Measurements from ENCODE around the gene RHNO1.

Gene RHNO1

DNA sequence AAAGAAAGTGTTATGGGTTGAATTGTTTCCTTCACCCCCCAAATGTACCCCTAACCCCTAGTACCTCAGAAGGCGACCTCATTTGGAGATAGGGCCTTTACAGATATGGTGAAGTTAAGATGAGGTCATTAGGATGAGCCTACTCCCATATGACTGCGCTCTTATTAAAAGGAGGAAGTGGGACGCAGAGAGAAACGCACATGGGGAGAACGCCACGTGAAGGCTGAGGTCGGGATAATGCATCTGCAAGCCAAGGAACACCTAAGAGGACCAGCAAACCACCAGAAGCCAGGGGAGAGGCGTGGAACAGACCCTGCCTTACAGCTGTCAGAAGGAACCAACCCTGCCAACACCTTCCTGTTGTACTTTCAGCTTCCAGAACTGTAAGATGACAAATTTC is 40.4 kb upstream of the RHNO1 start:
- Histone ChIP-seq H3K9ac (ENCODE audit: low read depth, low read length, poor library complexity) (no peak overlapping the region), H3K4me3 (ENCODE audit: low read length in 2 of 2) (no peak overlapping the region), H2BK120ac (ENCODE audit: low read depth, low read length) (no peak overlapping the region), H3K27me3 (ENCODE audit: control insufficient read depth in 3 of 3, insufficient read depth in 3 of 3, low read depth in 1 of 3, low read length in 3 of 3) (no peaks in the 10 kb centered on the region), H3K23ac (ENCODE audit: low read depth, low read length, poor library complexity) (no peak overlapping the region), H4K8ac (ENCODE audit: low read depth, low read length) (no peak overlapping the region), H3K79me1 (ENCODE audit: low read depth, low read length) (no peaks in the 10 kb centered on the region), H2BK15ac (ENCODE audit: low read length) (no peak overlapping the region), H3K4me2 (ENCODE audit: insufficient read depth, low read length, poor library complexity, severe bottlenecking) (no peak overlapping the region), H3K4me1 (ENCODE audit: control insufficient read depth in 2 of 2, insufficient read depth in 1 of 2, low read depth in 1 of 2, low read length in 2 of 2) (peaks cover 9 to 21% of the 10 kb centered on the region in 2 donors), H3K4ac (ENCODE audit: low read length) (no peak overlapping the region), H3K14ac (ENCODE audit: low read length) (no peak overlapping the region), H2AK5ac (ENCODE audit: low read depth, low read length) (no peak overlapping the region), H3K27ac (replicated peaks; ENCODE audit: low read length) (no peak overlapping the region), H3K9me3 (replicated peaks in 1 of 2; ENCODE audit: control insufficient read depth in 2 of 2, insufficient read depth in 1 of 2, low read depth in 1 of 2, low read length in 2 of 2) (no peaks in the 10 kb centered on the region), H4K91ac (ENCODE audit: low read depth, low read length, poor library complexity) (no peak overlapping the region), H3K36me3 (replicated peaks in 1 of 2; ENCODE audit: control insufficient read depth in 2 of 2, insufficient read depth in 2 of 2, low read length in 2 of 2) (peaks cover 0 to 6% of the 10 kb centered on the region in 2 donors), H2BK12ac (ENCODE audit: low read length) (no peak overlapping the region), H2AFZ (ENCODE audit: low read length) (no peak overlapping the region), H3K18ac (ENCODE audit: low read length) (no peak overlapping the region), H2BK5ac (ENCODE audit: low read length) (no peak overlapping the region)
- no CpG with 5 or more reads among the region's 8 CpGs for WGBS, 2 donors (ENCODE audit: extremely low coverage in 2 of 2, insufficient read length in 2 of 2, insufficient replicate concordance in 1 of 2)
- no peak for DNase-seq (ENCODE audit: low spot score)

DNA sequence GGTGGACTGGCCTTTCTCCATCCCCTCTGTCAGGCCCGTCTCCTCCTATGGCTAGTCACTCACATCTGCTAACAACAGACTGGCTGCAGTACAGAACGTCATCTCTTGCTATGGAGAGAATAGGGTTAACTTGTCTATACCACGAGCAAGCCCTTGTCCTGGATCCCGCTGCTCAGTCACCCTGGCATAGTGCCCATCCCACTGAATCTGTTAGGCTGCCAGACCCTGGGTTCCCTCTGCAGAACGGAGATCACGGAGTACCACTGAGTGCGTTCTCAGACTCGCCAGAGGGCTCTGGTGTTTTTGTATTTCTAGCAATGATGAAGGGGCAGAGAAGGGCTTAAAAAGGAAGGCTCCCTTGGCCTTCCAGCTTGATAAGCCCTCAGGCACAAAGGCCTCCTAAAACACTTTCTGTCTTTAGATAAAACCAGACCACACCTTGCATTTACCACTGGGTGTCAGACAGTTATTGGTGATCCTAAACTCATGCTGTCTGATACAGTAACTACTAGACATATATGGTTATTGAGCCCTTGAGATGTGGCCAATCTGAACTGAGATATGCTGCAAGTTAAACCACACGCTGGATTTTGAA is 35.9 kb upstream of the RHNO1 start:
- Histone ChIP-seq H3K23ac (ENCODE audit: low read depth, low read length, poor library complexity) (no peak overlapping the region), H3K18ac (ENCODE audit: low read length) (no peak overlapping the region), H4K8ac (ENCODE audit: low read depth, low read length) (no peak overlapping the region), H3K14ac (ENCODE audit: low read length) (no peak overlapping the region), H2AK5ac (ENCODE audit: low read depth, low read length) (no peak overlapping the region), H4K91ac (ENCODE audit: low read depth, low read length, poor library complexity) (no peak overlapping the region), H3K27me3 (ENCODE audit: control insufficient read depth in 3 of 3, insufficient read depth in 3 of 3, low read depth in 1 of 3, low read length in 3 of 3) (no peaks in the 10 kb centered on the region), H3K36me3 (replicated peaks in 1 of 2; ENCODE audit: control insufficient read depth in 2 of 2, insufficient read depth in 2 of 2, low read length in 2 of 2) (peaks cover 0 to 2% of the 10 kb centered on the region in 2 donors), H2AFZ (ENCODE audit: low read length) (no peak overlapping the region), H2BK5ac (ENCODE audit: low read length) (no peak overlapping the region), H3K4me3 (ENCODE audit: low read length in 2 of 2) (no peak overlapping the region), H3K4ac (ENCODE audit: low read length) (no peak overlapping the region), H2BK15ac (ENCODE audit: low read length) (no peak overlapping the region), H3K9me3 (replicated peaks in 1 of 2; ENCODE audit: control insufficient read depth in 2 of 2, insufficient read depth in 1 of 2, low read depth in 1 of 2, low read length in 2 of 2) (no peaks in the 10 kb centered on the region), H3K9ac (ENCODE audit: low read depth, low read length, poor library complexity) (no peak overlapping the region), H2BK120ac (ENCODE audit: low read depth, low read length) (no peak overlapping the region), H3K79me1 (ENCODE audit: low read depth, low read length) (no peaks in the 10 kb centered on the region), H2BK12ac (ENCODE audit: low read length) (no peak overlapping the region), H3K4me2 (ENCODE audit: insufficient read depth, low read length, poor library complexity, severe bottlenecking) (no peak overlapping the region), H3K27ac (replicated peaks; ENCODE audit: low read length) (no peak overlapping the region), H3K4me1 (ENCODE audit: control insufficient read depth in 2 of 2, insufficient read depth in 1 of 2, low read depth in 1 of 2, low read length in 2 of 2) (peaks cover 10 to 15% of the 10 kb centered on the region in 2 donors)
- no peak for DNase-seq (ENCODE audit: low spot score)
- WGBS, 2 donors (ENCODE audit: extremely low coverage in 2 of 2, insufficient read length in 2 of 2, insufficient replicate concordance in 1 of 2): no CpG with 5 or more reads among the region's 9 CpGs

DNA sequence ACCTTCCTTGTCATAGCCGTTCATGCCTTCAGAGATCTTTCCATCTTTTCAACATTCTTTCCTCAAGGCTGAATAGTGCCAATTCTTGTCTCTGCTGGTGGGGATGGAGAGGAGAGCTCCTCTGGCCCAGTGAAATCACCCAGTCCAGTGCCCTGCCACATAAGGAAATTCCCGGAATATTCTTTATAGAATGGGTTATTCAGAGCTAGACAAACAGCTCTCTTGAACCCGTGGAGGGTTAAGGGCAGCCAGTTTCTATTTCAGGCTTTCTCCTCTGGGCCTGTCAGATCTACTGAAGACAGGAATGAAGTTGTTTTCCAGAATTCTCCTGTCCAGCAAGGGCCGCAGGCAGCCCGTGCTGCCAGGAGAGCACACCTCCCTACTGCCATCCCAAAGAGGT is 34.1 kb upstream of the RHNO1 start:
- H4K91ac ChIP-seq (ENCODE audit: low read depth, low read length, poor library complexity): no peak overlapping the region
- no peak overlapping the region for H4K8ac ChIP-seq (ENCODE audit: low read depth, low read length)
- H3K27me3 ChIP-seq (ENCODE audit: control insufficient read depth in 3 of 3, insufficient read depth in 3 of 3, low read depth in 1 of 3, low read length in 3 of 3): no peaks in the 10 kb centered on the region
- H3K27ac ChIP-seq (replicated peaks; ENCODE audit: low read length): no peak overlapping the region
- no peak overlapping the region for H3K14ac ChIP-seq (ENCODE audit: low read length)
- no peak overlapping the region for H2AK5ac ChIP-seq (ENCODE audit: low read depth, low read length)
- no peaks in the 10 kb centered on the region for H3K36me3 ChIP-seq (replicated peaks in 1 of 2; ENCODE audit: control insufficient read depth in 2 of 2, insufficient read depth in 2 of 2, low read length in 2 of 2)
- no peak overlapping the region for H3K23ac ChIP-seq (ENCODE audit: low read depth, low read length, poor library complexity)
- no peak overlapping the region for H2BK5ac ChIP-seq (ENCODE audit: low read length)
- no peak overlapping the region for H3K9ac ChIP-seq (ENCODE audit: low read depth, low read length, poor library complexity)
- WGBS, 2 donors (ENCODE audit: extremely low coverage in 2 of 2, insufficient read length in 2 of 2, insufficient replicate concordance in 1 of 2): no CpG with 5 or more reads among the region's 5 CpGs
- H3K18ac ChIP-seq (ENCODE audit: low read length): no peak overlapping the region
- peaks cover 12 to 20% of the 10 kb centered on the region in 2 donors for H3K4me1 ChIP-seq (ENCODE audit: control insufficient read depth in 2 of 2, insufficient read depth in 1 of 2, low read depth in 1 of 2, low read length in 2 of 2)
- H2BK12ac ChIP-seq (ENCODE audit: low read length): no peak overlapping the region
- H3K4me3 ChIP-seq (ENCODE audit: low read length in 2 of 2): no peak overlapping the region
- no peak for DNase-seq (ENCODE audit: low spot score)
- no peak overlapping the region for H2AFZ ChIP-seq (ENCODE audit: low read length)
- no peak overlapping the region for H2BK120ac ChIP-seq (ENCODE audit: low read depth, low read length)
- H3K79me1 ChIP-seq (ENCODE audit: low read depth, low read length): no peaks in the 10 kb centered on the region
- H3K4me2 ChIP-seq (ENCODE audit: insufficient read depth, low read length, poor library complexity, severe bottlenecking): no peak overlapping the region
- no peak overlapping the region for H3K4ac ChIP-seq (ENCODE audit: low read length)
- H3K9me3 ChIP-seq (replicated peaks in 1 of 2; ENCODE audit: control insufficient read depth in 2 of 2, insufficient read depth in 1 of 2, low read depth in 1 of 2, low read length in 2 of 2): no peaks in the 10 kb centered on the region
- H2BK15ac ChIP-seq (ENCODE audit: low read length): no peak overlapping the region

DNA sequence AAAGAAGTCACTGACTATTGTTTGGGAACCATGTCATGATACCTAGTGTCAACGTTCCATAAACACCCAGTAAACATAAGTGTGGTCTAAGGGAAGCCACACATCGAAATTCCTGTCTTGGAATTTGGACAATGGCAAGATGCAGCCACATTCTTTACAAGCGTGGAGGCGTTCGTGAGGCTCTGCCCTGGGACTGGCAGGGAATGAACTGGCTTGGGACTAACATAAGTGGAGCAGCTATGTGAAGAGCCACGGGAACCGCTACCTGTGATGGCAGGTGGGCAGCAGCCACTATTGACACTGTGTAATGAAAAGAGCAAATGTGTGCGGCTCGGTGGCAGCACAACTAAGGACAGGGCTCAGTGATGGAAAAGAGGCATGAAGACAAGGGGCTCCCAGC is 32.2 kb upstream of the RHNO1 start:
- no peak overlapping the region for H3K9ac ChIP-seq (ENCODE audit: low read depth, low read length, poor library complexity)
- H3K14ac ChIP-seq (ENCODE audit: low read length): no peak overlapping the region
- no peak overlapping the region for H2AK5ac ChIP-seq (ENCODE audit: low read depth, low read length)
- no peaks in the 10 kb centered on the region for H3K27me3 ChIP-seq (ENCODE audit: control insufficient read depth in 3 of 3, insufficient read depth in 3 of 3, low read depth in 1 of 3, low read length in 3 of 3)
- no peak overlapping the region for H2BK120ac ChIP-seq (ENCODE audit: low read depth, low read length)
- no peaks in the 10 kb centered on the region for H3K79me1 ChIP-seq (ENCODE audit: low read depth, low read length)
- no peak overlapping the region for H3K4me3 ChIP-seq (ENCODE audit: low read length in 2 of 2)
- no peak overlapping the region for H4K91ac ChIP-seq (ENCODE audit: low read depth, low read length, poor library complexity)
- H3K9me3 ChIP-seq (replicated peaks in 1 of 2; ENCODE audit: control insufficient read depth in 2 of 2, insufficient read depth in 1 of 2, low read depth in 1 of 2, low read length in 2 of 2): no peaks in the 10 kb centered on the region
- H3K23ac ChIP-seq (ENCODE audit: low read depth, low read length, poor library complexity): no peak overlapping the region
- H2BK5ac ChIP-seq (ENCODE audit: low read length): no peak overlapping the region
- H2BK15ac ChIP-seq (ENCODE audit: low read length): no peak overlapping the region
- no peak overlapping the region for H3K4ac ChIP-seq (ENCODE audit: low read length)
- peak overlapping the region; percentile 81 for H2AFZ ChIP-seq (ENCODE audit: low read length)
- no peak overlapping the region for H4K8ac ChIP-seq (ENCODE audit: low read depth, low read length)
- no peak overlapping the region for H3K18ac ChIP-seq (ENCODE audit: low read length)
- WGBS, 2 donors (ENCODE audit: extremely low coverage in 2 of 2, insufficient read length in 2 of 2, insufficient replicate concordance in 1 of 2): no CpG with 5 or more reads among the region's 9 CpGs
- H3K27ac ChIP-seq (replicated peaks; ENCODE audit: low read length): no peak overlapping the region
- peaks cover 30 to 32% of the 10 kb centered on the region in 2 donors for H3K4me1 ChIP-seq (ENCODE audit: control insufficient read depth in 2 of 2, insufficient read depth in 1 of 2, low read depth in 1 of 2, low read length in 2 of 2)
- no peaks in the 10 kb centered on the region for H3K36me3 ChIP-seq (replicated peaks in 1 of 2; ENCODE audit: control insufficient read depth in 2 of 2, insufficient read depth in 2 of 2, low read length in 2 of 2)
- no peak overlapping the region for H2BK12ac ChIP-seq (ENCODE audit: low read length)
- no peak for DNase-seq (ENCODE audit: low spot score)
- no peak overlapping the region for H3K4me2 ChIP-seq (ENCODE audit: insufficient read depth, low read length, poor library complexity, severe bottlenecking)

Data from neuronal stem cell (in vitro differentiated cells).